Heart left ventricle (tissue), 13 donors: ENCODE data around the gene NDUFB11.

Experiments
- POLR2A ChIP-seq, 2 donors: fragments of 450-650 bp; IDR thresholded peaks; one replicate each; pipeline ENCODE4 v1.6.1; 2017; ENCODE audit warnings: antibody characterized with exemption in 2 of 2, mild to moderate bottlenecking in 2 of 2, moderate library complexity in 2 of 2
- TF ChIP-seq, protein P1 (sequence below), 12 donors: fragments of 200-600 bp; sonication (generic) in 4 of 12; IDR thresholded peaks; one replicate each; pipeline versions ENCODE4 v1.5.0 to v1.8.0; 2018 to 2022; ENCODE audit warnings: antibody characterized with exemption in 12 of 12, mild to moderate bottlenecking in 5 of 12
- donor health status: ischemic (EF 13 %, LVEDD 7.1; RV severe dilation, severe dysfunction).
- donor health status: DM: no; HTN: yes; CAD: no.
- donor health status: DM: no; HTN: no; CAD: no.
- donor health status: ischemic (EF 25% LVEDD 6.9; RV normal size, moderate dysfunction).
- donor health status: ischemic (EF 25% LVEDD 5.7; RV mildly dilated, moderate dysfunction).
- donor health status: ischemic (EF 35%, LVEDD 5.7; RV mildly dilated, moderate dysfunction).
- donor health status: nonischemic (EF 11% LVEDD 7.7; RV severe dilation, severe dysfunction).
- donor health status: DM: yes; HTN: yes; CAD: no.
- donor health status: PGD.
- donor health status: ischemic (EF 29% LVEDD 5.4; RV normal size, mild dysfunction).
- donor health status: nonischemic (EF 23%, LVEDD 6.1; RV moderate dilation, normal function).

- no peak for TF ChIP-seq POLR2A (IDR thresholded peaks at IDR 0.05)
- TF ChIP-seq, protein P1, sequence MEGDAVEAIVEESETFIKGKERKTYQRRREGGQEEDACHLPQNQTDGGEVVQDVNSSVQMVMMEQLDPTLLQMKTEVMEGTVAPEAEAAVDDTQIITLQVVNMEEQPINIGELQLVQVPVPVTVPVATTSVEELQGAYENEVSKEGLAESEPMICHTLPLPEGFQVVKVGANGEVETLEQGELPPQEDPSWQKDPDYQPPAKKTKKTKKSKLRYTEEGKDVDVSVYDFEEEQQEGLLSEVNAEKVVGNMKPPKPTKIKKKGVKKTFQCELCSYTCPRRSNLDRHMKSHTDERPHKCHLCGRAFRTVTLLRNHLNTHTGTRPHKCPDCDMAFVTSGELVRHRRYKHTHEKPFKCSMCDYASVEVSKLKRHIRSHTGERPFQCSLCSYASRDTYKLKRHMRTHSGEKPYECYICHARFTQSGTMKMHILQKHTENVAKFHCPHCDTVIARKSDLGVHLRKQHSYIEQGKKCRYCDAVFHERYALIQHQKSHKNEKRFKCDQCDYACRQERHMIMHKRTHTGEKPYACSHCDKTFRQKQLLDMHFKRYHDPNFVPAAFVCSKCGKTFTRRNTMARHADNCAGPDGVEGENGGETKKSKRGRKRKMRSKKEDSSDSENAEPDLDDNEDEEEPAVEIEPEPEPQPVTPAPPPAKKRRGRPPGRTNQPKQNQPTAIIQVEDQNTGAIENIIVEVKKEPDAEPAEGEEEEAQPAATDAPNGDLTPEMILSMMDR (IDR thresholded peaks at IDR 0.05), result no peak
Observed at GRCh38 chrX:47166126-47166525, 21.6 kb upstream of the NDUFB11 start.
